Limb (tissue), 2 donors: ENCODE data around the gene PIP4K2B.

Experiments used
- DNase-seq, 2 donors: peaks; one replicate each; pipeline ENCODE4 v3.0.0-alpha.2; 2016; ENCODE audit errors: extremely low spot score in 2 of 2

PIP4K2B gene

DNA sequence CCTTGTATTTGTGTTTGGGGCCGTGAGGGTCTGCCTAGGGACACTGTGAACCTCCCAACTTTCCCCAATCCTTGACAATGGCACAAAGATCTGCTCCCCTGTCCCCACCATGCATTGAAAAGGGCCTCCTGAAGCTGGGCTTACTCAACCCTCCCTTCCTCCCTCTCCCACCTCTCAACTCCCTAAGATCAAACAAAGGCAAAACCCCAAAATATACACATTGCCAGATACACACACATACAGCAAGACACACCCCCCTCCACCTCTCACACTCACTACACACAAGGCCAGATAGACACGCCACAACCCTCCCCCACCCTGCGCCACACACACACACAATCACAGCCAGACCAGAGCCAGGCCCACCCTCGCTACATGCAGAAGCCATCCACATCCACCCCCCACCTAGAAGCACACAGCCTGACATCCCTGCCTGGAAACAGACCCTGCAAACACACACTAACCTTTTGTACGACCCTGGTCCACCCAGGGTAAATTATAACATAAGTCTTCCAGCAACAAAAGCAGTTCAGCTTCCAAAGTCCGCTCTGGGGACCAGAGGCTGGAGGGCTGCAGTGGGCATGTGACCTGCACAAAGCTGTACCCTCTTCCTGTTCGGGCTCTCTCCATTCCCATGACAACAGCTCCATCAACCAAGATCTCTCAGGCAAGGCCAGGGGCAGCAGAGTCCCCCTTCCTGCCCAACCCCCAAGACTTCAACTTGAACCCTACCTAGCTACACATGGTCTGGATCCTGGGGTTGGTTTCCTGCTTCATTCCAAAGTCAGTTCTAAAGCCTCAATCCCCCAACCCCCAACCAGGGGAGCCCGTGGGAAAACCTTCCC lies 53.1 kb downstream of the PIP4K2B start:
- no peak for DNase-seq

DNA sequence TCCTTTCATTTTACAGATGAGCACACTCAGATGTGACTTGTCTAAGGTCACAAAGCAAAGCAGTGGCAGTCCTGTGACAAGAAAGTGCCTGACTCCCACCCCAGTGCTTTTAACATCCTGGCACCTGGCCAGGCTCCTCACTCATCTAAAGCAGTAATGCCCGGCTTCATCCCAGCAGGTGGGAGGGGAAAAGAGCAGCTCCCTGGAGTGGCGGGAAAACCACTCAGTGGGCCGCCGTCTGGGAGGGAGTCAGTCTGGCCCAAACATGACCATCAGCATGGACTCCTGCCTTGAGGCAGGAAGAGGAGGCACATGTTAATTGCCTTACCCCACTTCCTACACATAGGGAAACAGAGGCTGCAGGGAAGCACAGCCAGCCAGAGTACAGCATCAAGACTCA lies 53.8 kb downstream of the PIP4K2B start:
- no peak for DNase-seq

DNA sequence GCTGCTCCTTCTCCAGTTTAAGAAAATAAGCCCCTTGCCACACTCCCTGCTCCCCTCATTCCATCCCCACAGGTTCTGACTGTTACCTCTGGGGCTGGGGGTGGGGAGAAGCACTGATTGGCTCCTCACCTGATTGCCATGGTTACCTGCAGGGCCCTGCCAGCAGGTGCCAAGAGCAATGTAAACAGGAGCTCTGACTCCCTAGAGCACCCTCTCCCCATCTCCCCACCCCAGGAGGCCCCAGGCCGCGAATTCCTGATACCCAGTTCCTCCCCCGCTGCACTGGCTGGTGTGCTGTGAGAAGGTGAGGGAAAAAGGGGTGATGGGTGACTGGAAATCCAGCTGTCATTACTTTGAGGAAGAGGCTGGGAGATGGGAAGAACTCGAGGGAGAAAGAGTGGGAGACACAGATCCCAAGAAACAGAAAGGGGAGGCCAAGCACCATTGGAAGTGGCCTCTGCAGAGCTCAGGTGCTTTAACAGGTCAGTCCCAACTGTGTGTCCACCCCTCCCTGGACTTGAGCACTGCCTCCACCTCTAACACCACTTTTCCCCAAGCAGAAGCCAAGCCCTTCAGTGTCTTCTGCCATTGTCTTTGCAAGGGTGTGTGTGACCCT lies 55.7 kb downstream of the PIP4K2B start:
- no peak for DNase-seq

DNA sequence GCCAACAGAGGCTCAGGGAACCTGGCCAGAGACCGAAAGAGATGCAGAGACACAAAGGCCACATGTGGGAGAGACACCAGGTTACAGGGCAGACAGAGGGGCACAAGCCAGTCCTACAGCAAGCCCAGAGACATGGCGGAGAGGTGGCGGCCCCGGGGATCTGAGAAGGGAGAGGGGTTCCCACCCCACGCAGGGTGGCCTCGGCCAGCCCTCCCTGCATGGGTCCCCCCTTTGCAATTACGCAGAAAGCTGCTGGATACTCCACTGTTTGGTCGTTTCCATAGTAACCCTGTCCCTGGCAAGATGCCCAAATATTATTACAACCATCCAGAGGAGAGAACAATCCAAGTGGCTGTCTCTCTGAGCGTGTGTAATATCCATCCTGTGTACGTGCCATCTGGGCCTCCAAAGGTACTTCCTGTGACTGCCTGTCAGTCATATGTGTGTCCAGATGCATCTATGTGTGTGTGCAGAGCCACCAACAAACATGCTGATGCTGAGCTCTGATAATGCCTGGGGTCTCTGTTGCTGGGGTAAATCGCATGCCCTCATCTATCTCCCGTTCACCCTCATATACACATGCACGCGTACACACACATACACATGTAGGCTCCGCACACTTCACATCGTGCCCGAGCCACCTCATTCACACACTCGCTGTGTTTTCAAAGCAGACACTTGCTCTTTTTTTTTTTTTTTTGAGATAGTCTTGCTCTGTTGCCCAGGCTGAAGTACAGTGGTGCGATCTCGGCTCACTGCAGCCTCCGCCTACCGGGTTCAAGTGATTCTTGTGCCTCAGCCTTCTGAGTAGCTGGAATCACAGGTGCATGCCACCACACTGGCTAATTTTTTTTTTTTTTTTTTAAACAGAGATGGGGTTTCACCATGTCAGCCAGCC lies 56.7 kb downstream of the PIP4K2B start:
- DNase-seq, result peak; percentile 89 to 95

DNA sequence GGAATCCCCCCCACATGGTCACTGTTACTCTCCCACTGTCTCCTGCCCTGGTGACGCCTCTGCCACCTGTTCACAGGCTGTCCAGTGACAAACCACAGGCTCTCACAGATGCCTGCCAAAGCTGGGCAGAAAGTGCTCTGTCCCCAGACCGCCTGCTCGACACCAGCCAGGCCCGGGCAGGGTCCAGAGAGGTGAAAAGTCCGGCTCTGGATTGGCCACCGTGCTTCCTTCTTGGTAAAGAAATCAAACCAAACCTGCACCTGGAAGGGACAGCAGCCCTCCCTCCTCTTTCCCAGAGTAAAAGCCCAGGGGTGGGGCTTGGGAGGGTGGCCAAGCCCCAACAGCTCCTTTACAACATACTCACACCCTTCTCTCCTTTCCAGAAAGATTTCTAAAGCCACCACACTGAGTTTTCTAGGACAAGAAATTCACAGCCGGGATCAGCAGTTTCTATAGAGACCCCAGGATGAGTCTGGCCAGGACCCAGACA lies 57.4 kb downstream of the PIP4K2B start:
- peak in 1 of 2 donors; percentile 82 for DNase-seq

DNA sequence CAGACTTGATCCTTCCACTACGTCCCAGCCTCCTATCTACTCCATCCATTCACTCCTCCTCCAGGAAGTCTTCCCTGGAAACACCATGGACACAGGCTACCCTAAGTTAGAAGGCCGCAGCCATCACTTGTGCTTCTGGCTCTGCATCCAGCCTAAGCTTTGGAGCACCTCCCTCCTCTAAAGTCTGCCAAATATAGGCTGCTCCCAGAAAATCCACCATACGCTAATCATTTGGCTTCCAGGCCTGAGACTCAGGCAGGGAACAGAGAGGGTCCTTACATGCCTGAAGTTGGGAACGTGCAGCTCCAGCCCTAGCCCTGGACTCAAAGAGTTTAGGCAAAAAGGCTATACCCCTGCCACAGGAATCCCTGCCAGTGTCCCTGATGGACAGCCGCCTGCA lies 57.9 kb downstream of the PIP4K2B start:
- peak in 1 of 2 donors; percentile 31 for DNase-seq

DNA sequence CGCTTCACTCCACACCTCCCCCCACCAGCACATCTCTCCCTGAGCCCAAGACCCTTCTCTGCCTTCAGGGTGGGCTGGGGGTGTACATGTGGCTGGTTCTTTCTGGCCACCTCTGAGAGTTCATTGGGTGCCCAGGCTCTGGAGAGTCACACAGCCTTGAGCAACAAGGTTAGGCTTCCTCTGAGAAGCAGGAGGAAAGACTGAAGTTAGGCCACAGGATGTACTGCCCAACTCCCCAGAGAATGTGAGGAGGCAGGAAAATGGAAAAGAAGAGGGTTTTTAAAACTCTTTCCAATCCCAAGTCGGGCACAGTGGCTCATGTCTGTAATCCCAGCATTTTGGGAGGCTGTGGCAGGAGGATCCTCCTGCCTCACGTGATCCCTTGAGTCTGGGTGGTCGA lies 58.5 kb downstream of the PIP4K2B start:
- no peak for DNase-seq

DNA sequence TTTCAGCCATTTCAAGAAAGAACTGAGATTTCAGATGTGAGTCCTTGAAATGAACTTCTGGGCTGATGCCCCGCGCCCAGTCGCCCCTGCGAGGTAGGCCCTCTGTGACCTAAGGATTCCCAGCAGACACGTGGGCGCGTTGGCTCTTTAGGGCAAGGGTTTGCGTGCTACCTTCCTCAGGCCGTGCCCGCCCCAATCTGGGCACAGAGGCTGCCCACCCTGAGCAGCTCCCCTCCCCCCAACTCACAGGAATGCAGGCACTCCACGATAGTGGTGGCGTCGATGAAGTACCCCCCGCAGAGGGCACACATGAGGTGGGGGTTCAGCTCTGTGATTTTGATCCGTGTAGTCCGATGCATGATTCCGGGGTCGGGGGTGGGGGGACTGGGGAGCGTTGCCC lies 59.3 kb downstream of the PIP4K2B start:
- no peak for DNase-seq

DNA sequence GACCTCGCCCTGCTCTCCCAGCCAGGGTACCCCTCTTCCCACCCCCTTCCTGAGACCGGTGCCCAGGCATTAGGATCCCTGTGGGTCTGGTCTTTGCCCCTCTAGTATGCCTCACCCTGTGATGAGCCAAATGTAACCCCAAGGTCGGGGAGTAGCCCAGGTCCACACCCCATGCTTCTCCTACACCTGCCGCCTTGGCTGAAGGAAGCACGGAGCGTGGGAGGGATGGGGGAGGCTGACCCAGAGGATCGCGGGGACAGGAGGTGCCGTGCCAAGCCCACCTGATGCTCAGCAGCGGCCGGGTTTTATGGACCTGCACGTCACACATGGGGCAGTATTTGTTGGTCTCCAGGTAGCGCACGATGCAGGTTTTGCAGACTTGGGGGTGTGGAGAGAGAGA lies 60.1 kb downstream of the PIP4K2B start:
- no peak for DNase-seq

DNA sequence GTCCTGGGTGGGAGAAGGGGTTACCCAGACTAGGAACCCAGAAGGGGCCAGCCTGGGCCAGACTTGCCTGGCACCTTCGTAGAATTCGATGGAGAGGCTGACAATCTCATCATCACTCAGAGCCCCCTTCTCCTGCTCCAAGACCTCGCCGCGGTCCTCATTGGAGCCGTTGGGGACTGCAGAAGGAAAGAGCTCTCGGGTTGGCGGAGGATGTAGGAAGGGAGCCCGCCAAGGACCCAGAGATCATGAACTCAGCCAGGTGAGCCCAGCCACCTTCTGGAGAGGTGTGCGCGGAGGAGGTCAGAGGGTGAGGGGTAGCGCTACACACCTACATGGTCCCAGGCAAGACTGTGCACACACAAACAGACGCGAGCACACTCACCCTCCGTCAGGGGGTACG lies 60.7 kb downstream of the PIP4K2B start:
- no peak for DNase-seq

DNA sequence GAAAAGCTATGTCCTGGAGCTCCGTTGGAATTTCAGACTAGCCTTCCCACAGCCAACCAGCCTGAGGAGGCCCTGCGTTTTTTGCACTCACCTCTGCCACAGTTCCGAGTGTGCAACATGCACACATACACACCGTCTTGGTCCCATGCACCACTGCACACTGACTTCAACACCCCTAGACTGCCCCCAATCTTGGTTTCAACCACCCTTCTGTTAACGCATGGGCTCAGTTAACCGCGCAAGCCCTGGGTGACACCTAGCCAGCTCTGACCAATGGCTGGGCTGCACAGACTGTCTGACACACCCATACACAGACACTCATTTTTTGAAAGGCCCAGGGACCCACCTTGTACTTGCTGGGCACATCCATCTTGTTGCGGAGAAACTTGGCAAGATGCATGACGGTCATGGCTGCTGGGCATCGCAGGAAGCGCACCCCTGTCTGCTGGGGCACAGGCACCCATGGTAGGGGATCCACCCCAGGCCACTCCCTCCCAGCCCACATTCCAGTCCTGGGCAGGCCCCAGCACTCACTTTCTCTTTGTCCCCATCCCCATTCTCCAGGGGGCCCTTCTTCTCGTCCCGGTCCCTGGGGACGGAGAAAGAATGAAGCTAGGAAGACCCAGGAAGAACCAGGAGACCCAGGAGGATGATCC lies 61.2 kb downstream of the PIP4K2B start:
- DNase-seq, result no peak

DNA sequence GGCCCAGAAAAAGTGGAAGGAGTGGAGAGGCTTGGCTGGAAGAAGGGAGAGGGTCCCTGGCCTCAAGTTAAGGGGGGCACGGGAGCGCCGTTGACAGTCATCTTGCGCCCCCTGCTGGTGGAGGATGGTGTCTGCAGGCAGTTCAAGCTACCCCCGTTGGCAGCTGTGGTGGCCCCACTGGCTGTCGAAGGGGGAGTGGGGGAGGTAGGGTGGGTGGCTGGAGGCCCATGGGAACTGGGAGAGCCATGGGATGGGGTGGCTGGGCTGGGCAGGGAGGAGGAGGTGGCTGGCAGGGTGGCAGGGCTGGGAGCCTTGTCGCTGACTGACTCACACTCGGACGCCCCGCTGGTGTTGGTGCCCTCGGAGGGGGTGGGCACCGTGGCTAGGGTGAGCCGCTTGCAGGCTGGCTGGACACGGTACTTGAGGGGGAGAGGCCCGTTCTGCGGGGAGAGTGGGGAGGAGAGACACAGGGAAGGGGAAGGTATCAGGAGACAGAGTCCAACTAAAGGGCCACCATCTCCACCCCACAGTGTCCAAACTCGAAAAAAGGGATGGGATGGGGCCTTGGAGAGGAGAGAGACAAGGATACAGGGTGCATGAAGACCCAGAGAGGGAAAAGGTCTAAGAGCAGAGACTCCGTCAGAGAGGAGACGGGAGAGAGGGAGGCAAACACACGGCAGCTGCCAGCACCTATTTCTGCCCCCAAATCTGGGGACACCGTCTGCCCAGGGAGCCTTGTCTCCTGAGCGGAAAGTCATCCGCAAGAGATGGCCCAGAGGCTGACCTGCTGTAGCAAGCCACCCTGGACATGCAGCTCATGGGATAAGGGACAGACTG lies 64.0 kb downstream of the PIP4K2B start:
- DNase-seq, result peak in 1 of 2 donors; percentile 86

DNA sequence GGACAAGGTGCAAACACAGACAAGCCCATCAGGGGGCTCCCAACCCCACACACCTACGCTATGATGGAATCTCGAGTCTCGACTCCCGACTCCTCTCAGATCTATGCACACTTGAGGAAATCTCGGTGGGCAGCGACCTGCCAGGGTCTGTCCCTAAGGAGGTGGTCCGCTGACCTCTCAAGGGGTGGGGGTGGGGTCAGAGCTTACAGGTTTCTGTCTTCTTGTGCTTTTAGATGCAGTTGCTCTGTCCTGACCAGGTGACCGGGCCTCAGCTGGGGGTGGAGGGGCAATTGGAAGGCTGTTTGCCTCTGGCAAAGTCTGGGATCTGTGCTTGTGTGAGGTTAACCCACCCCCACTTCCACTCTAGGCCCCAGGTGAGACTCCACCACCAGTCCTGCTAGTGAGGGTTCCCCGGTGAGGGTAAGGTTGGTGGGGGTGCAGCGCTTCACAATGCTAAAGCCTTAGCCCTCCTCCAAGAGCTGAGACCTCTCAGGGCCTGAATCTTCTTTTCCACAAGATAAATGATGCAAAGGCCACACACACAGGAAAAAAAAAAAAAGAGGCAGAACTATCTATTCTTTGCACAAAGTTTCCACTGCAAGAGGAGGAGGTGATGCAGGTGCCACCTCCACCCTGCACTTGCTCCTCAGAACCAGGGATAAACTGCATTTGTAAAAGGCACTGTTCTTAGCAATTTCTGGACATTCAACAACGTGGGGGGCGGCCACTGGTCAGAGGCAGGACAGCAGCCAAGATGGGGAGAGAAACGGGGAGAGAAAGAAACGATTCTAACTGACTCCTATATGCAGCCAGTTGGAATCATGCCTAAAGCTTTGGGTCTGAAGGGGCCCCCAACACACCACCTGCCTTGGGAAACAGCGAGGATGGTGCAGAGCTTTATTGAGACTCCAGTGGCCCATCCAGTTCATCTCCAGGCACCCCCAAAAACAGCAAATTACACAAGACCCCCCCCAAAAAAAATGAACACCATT lies 65.1 kb downstream of the PIP4K2B start:
- peak in 1 of 2 donors; percentile 39 for DNase-seq

DNA sequence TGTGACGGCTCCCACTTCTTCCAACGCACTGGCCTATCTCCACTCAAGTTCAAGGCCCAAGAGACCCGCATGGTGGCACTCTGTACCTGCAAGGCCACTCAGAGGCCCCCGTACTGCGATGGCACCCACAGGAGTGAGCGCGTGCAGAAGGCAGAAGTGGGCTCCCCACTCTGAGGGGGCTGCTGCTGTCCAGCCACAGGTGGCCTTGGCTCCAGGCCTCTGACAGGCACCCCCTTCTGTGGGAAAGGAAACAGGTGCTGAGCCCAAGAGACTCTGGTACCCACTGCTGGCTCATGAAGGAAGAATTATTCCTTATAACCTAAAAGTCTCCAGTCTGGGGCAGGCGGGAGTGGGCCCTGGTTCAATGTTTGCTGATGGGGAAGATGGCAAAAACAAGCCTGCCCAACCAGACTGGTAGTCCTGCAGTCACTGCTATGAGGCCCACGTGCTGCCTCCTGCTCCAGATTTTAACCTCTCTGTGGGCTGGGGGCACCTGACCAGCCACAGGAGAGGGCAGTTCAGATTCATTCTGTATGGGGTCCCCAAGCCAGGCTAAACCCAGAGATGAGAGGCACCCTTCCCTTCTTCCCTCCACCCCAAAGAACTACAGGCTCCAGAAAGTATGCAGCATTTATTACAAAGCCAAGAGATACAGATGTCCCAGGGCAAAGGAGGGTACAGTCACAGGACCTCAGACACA lies 65.9 kb downstream of the PIP4K2B start:
- no peak for DNase-seq

DNA sequence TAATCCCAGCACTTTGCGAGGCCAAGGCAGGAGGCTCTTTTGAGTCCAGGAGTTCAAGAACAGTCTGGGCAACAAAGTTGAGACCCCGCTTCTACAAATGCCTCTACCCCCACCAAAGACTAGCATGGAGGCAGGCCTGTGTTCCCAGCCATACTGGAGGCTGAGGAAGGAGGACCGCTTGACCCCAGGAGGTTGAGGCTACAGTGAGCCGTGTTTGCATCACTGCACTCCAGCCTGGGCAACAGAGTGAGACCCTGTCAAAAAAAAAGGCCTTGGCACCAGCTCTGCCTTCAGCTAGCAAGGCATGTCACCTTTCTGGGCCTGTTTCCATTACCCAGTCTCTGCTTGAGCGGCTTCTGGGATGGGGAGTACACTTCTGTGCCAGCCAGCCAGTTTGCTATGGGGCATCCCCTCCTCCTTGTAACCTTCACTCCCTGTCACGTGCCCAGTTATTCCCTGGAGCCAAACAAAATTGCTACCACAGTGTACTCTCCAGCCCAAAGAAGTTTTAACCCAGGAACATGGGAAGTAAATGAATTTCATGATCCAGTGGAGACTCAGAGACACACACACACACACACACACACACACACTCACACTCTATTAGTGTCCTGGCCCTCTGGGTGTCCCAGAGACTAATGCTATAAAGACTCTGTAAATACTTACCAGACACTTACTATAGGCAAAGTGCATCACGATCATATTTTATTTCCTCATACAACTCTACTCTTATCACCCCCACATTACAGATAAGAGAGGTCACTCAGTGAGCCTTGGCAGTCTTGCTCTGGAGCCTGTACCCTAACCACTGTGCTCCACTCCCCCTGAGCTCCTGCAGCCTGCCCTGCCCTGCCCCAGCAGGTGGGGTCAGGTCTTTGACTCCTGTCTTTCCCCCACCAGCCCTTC lies 66.7 kb downstream of the PIP4K2B start:
- DNase-seq, result no peak

DNA sequence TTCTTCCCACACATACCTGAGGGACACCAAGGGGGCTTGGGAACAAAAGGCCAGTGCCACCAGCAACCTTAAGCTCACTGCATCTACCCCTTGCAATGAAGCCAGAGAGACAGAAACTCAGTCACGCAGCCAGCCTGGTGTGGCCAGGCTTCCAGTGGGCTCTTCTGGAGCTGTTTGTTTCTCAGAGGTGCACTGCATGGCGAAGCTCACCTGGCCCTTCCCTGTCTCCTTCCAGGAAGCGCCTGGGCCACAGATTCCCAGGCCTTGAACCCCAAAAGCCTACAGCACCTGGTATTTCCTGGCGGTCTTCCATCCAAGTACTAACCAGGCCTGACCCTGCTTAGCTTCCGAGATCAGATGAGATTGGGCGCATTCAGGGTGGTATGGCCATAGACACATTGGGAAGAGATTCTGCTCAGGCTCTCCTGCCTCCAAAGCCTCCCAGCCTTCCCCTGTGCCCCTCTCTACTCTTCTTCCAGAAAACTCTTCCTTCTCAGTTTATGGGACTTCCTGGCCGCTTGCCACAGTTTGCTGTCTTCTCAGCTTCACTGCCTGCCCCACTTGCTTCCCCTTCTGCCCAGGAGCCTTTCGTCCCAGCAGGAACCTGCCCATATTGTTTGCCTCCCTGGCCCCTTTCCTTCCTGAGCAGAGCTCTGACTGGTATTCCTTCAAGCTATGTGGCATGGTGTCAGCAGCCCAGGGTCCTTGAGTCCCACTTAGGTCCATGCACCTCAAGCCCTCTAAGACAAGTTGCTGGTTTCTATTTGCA lies 67.6 kb downstream of the PIP4K2B start:
- no peak for DNase-seq
